Parathyroid adenoma (tissue), 2 donors: ENCODE data around the gene DZIP3.

Experiments
- H2AFZ ChIP-seq: fragments of 300-600 bp; sonication (generic); one replicate; pipeline ENCODE4 v1.7.0; 2017; ENCODE audit warnings: antibody characterized with exemption, mild to moderate bottlenecking
- H3K27ac ChIP-seq: fragments of 300-600 bp; sonication (generic); one replicate; pipeline ENCODE4 v1.7.0; 2017
- H3K27me3 ChIP-seq: fragments of 300-600 bp; sonication (generic); one replicate; pipeline ENCODE4 v1.7.0; 2017; ENCODE audit warnings: low read length; ENCODE audit not compliant: control insufficient read depth, insufficient read depth
- H3K36me3 ChIP-seq: fragments of 300-600 bp; sonication (generic); one replicate; pipeline ENCODE4 v1.7.0; 2017; ENCODE audit warnings: low read length; ENCODE audit not compliant: control insufficient read depth, insufficient read depth
- H3K4me1 ChIP-seq: fragments of 300-600 bp; sonication (generic); one replicate; pipeline ENCODE4 v1.7.0; 2017; ENCODE audit warnings: control low read depth
- H3K4me2 ChIP-seq: fragments of 300-600 bp; sonication (generic); one replicate; pipeline ENCODE4 v1.7.0; 2017; ENCODE audit warnings: low read length
- H3K4me3 ChIP-seq: fragments of 300-600 bp; sonication (generic); one replicate; pipeline ENCODE4 v1.7.0; 2017; ENCODE audit warnings: low read depth, low read length
- H3K79me2 ChIP-seq: fragments of 300-600 bp; sonication (generic); one replicate; pipeline ENCODE4 v1.7.0; 2017; ENCODE audit warnings: control low read depth
- H3K9ac ChIP-seq: fragments of 300-600 bp; sonication (generic); one replicate; pipeline ENCODE4 v1.7.0; 2017; ENCODE audit warnings: mild to moderate bottlenecking
- H3K9me3 ChIP-seq: fragments of 300-600 bp; sonication (generic); one replicate; pipeline ENCODE4 v1.7.0; 2017; ENCODE audit warnings: low read length; ENCODE audit not compliant: control insufficient read depth
- CTCF ChIP-seq: fragments of 300-600 bp; sonication (generic); IDR thresholded peaks from one replicate; pipeline ENCODE4 v1.7.0; 2017; ENCODE audit warnings: antibody characterized with exemption, mild to moderate bottlenecking
- donor health status: primary hyperparathyroidism.

Gene DZIP3

GRCh38 chr3:108713816-108714215, 124.3 kb downstream of the DZIP3 start:
- no peaks in the 10 kb centered on the region for H3K79me2 ChIP-seq
- no peak overlapping the region for H3K4me3 ChIP-seq
- no peak overlapping the region for H3K9ac ChIP-seq
- H3K4me1 ChIP-seq, result no peaks in the 10 kb centered on the region
- H3K27me3 ChIP-seq, result no peaks in the 10 kb centered on the region
- no peak overlapping the region for H3K4me2 ChIP-seq
- H3K36me3 ChIP-seq, result no peaks in the 10 kb centered on the region
- no peak overlapping the region for H2AFZ ChIP-seq
- no peaks in the 10 kb centered on the region for H3K9me3 ChIP-seq
- TF ChIP-seq CTCF, result no peak
- no peak overlapping the region for H3K27ac ChIP-seq

GRCh38 chr3:108718454-108718853, 128.9 kb downstream of the DZIP3 start:
- TF ChIP-seq CTCF, result no peak
- no peak overlapping the region for H3K27ac ChIP-seq

GRCh38 chr3:108719178-108719806, 129.8 kb downstream of the DZIP3 start:
- H3K79me2 ChIP-seq, result no peaks in the 10 kb centered on the region
- H3K4me1 ChIP-seq, result no peaks in the 10 kb centered on the region
- TF ChIP-seq CTCF, result no peak
- H3K27ac ChIP-seq, result no peak overlapping the region
- no peak overlapping the region for H3K9ac ChIP-seq
- no peaks in the 10 kb centered on the region for H3K36me3 ChIP-seq
- H2AFZ ChIP-seq, result no peak overlapping the region
- H3K4me2 ChIP-seq, result no peak overlapping the region
- H3K4me3 ChIP-seq, result no peak overlapping the region
- H3K27me3 ChIP-seq, result no peaks in the 10 kb centered on the region
- H3K9me3 ChIP-seq, result no peaks in the 10 kb centered on the region

More at GRCh38 chr3:108718454-108718853, 128.9 kb downstream of the DZIP3 start:
- Histone ChIP-seq H3K79me2 (no peaks in the 10 kb centered on the region), H2AFZ (no peak overlapping the region), H3K4me2 (no peak overlapping the region), H3K4me1 (no peaks in the 10 kb centered on the region), H3K36me3 (no peaks in the 10 kb centered on the region), H3K9ac (no peak overlapping the region), H3K27me3 (no peaks in the 10 kb centered on the region), H3K4me3 (no peak overlapping the region), H3K9me3 (no peaks in the 10 kb centered on the region)

GRCh38 chr3:108722724-108723123, 133.2 kb downstream of the DZIP3 start:
- no peak for TF ChIP-seq CTCF
- Histone ChIP-seq H3K4me2 (no peak overlapping the region), H3K4me1 (no peaks in the 10 kb centered on the region)

GRCh38 chr3:108724101-108724500, 134.6 kb downstream of the DZIP3 start:
- no peak overlapping the region for H3K9ac ChIP-seq

More at GRCh38 chr3:108722724-108723123, 133.2 kb downstream of the DZIP3 start:
- H3K36me3 ChIP-seq, result no peaks in the 10 kb centered on the region
- H2AFZ ChIP-seq, result no peak overlapping the region
- no peaks in the 10 kb centered on the region for H3K27me3 ChIP-seq
- H3K79me2 ChIP-seq, result no peaks in the 10 kb centered on the region
- no peaks in the 10 kb centered on the region for H3K9me3 ChIP-seq
- no peak overlapping the region for H3K4me3 ChIP-seq
- no peak overlapping the region for H3K9ac ChIP-seq
- H3K27ac ChIP-seq, result no peak overlapping the region

More at GRCh38 chr3:108724101-108724500, 134.6 kb downstream of the DZIP3 start:
- Histone ChIP-seq H3K27ac (no peak overlapping the region), H3K4me2 (no peak overlapping the region), H2AFZ (no peak overlapping the region), H3K27me3 (no peaks in the 10 kb centered on the region), H3K9me3 (no peaks in the 10 kb centered on the region), H3K36me3 (no peaks in the 10 kb centered on the region), H3K4me1 (no peaks in the 10 kb centered on the region), H3K79me2 (no peaks in the 10 kb centered on the region), H3K4me3 (no peak overlapping the region)
- TF ChIP-seq CTCF, result no peak
